ENCODE data around the gene SLC19A1. TPM values are rescaled to one million over a fixed set of nuclear protein-coding genes. Genes with fewer than 3 reads are reported as not detected.

SLC19A1 gene
- total RNA-seq, 1 experiment from 2014 or later = 16.7 TPM

GRCh38 chr21:45455674-45456583, 86.3 kb downstream of the SLC19A1 start:
- no peak for DNase-seq (ENCODE audit: low read depth)

DNA sequence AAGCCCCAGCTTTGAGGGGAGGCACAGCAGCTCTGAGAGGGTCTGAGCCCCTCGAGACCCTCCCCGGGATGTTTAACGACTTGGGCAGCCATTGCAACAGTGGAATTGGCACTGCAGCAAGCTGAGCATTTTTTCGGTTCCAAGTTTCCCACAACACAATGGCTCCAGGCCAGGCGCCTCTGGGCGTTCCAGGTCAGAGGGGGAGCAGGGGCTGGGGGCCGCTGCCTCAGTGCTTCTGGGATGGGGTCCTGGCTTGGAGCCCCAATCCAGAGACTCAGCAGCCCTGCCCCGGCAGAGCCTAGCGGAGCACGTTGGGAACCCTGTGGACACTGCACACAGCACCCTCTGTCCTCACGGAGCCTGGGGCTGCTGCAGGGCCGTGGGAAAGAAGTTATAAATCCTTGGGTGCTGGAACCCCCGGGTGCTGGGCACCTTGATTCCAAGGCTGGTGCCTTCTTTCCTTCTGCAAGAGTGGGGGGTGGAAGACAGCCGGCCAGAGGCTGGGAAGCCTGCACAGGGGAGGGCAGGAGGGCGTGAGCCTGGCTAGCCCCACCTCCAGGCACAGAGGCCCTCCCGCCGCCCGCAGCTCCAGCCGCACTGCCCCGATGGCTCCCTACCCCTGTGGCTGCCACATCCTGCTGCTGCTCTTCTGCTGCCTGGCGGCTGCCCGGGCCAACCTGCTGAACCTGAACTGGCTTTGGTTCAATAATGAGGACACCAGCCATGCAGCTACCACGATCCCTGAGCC, 87.1 kb downstream of the SLC19A1 start:
- peak; percentile 79 for DNase-seq (ENCODE audit: low read depth)

- no peak for DNase-seq (ENCODE audit: low read depth)
Observed at GRCh38 chr21:45454060-45454925, 87.9 kb downstream of the SLC19A1 start.

- DNase-seq (ENCODE audit: low read depth) = no peak
Observed at GRCh38 chr21:45453308-45453950, 88.8 kb downstream of the SLC19A1 start.

DNA sequence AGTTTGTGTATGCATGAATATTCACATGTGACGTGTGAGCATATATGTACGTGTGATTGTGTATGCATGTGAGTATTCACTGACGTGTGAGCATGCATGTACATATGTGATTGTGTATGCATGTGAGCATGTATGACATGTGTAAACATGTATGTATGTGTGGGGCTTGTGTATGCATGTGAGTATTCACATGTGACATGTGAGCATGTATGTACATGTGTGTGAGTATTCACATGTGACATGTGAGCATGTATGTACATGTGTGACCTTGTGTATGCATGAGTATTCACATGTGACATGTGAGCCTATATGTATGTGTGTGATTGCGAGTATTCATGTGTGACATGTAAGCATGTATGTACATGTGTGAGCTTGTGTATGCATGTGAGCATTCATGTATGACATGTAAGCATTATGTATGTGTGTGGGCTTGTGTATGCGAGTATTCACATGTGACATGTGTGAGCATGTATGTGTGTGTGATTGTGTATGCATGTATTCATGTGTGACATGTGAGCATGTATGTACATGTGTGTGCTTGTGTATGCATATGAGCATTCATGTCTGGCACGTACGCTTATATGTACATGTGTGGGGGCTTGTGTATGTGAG, 89.4 kb downstream of the SLC19A1 start:
- no peak for DNase-seq (ENCODE audit: low read depth)

DNA sequence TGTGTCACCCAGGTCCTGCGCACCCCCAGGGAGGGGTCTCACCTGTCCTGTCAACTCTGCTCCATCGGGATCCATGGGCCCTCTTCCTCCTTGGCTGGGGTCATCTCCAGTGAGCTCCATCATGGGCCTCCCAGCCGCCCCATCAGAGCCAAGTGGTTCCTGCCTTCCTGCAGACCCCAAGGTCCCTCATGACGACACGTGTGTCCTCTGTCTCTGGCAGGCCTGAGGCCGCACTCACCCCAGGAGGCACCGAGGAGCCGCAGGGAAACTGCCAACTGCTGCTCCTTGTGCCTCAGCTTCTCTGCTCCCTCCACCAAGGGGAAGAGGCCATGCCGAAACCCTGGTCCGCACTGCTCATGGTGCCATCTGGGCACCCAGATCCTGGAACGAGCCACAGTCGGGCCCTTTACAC, 90.5 kb downstream of the SLC19A1 start:
- no peak for DNase-seq (ENCODE audit: low read depth)

- DNase-seq (ENCODE audit: low read depth) = no peak
Observed at GRCh38 chr21:45451091-45451740, 91.0 kb downstream of the SLC19A1 start.

DNA sequence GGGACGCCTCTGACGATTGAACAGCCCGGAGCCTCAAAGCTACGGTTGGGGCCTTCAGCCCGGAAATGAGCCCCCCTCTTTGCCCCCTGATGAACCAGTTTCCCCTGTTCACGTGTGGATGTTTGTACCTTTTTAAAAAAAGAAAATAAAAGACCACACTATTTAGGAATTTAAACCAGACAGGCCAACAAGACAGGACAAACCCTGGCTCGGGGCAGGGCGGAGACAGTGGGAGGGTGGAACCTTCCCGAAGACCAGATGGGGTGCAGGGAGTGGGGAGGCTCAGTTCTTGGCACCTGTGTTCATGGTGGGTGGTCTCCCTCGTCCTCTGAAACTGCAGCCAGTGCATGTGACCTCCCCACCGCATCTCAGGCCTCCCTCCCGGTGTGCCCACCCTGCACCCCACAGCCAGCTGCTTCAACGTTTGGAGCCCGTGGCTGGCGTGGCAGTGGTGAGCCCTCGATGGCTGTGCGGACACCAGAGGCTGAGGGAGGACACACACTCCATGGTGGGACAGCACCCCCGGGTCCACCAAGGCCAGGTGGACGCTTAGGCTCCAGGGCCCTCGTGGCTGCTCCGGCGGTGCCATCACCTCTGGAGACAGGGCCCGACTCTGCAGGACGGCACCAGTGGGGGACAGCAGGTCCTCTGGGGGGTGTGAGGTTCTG, 91.7 kb downstream of the SLC19A1 start:
- DNase-seq (ENCODE audit: low read depth) = no peak

- DNase-seq (ENCODE audit: low read depth) = no peak
Observed at GRCh38 chr21:45449658-45450422, 92.4 kb downstream of the SLC19A1 start.

GRCh38 chr21:45448810-45449657, 93.2 kb downstream of the SLC19A1 start:
- no peak for DNase-seq (ENCODE audit: low read depth)

DNA sequence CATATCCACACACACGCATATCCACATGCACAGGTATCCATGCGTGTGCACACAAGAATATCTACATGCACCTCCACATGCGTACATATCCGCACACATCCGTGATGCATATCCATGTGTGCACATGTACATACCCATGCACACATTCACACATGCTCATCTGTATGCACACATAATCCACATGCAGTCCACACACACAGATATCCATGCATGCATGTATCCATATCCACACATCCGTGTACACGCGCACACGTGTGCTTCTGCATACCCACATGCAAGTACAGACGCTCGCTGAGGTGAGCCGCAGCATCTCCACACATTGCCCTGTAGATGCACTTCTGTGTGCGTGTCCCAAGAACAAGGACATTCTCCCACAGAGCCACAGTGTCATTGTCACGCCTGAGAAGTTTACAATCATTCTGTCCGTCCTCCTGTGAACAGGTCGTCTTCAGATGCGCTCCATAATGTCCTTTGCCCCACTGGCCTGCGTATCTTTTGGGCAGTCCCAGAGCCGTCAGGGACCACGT, 93.9 kb downstream of the SLC19A1 start:
- no peak for DNase-seq (ENCODE audit: low read depth)

Other genes with a start within 250 kb of the SLC19A1 start
- gene COL18A1, start 137.3 kb downstream of the SLC19A1 start, total RNA-seq (2014; rRNA removed; shearing (Covaris generic)) = 202 and 347 TPM in 2 replicates
- 0.10 TPM in 1 of 2 replicates, not detected in the other for gene PCBP3, start 101.3 kb upstream of the SLC19A1 start, total RNA-seq (2014; rRNA removed; shearing (Covaris generic))

Data from M059J (cell line).